ENCODE measurements around the gene MOGAT3.
A peak's percentile ranks its signal among the peaks of the same experiment; 100 is the strongest.

Gene MOGAT3

GRCh38 chr7:101207459-101207858 is 6.6 kb upstream of the MOGAT3 start:
- no peak overlapping the region for H2AK5ac ChIP-seq (ENCODE audit: low read depth, low read length)
- H2BK15ac ChIP-seq (ENCODE audit: low read length): no peak overlapping the region
- no CpG with 5 or more reads among the region's 17 CpGs for WGBS, 2 donors (ENCODE audit: extremely low coverage in 2 of 2, insufficient read length in 2 of 2, insufficient replicate concordance in 1 of 2)
- no peak overlapping the region for H3K9ac ChIP-seq (ENCODE audit: low read depth, low read length, poor library complexity)
- H3K4ac ChIP-seq (ENCODE audit: low read length): no peak overlapping the region
- no peaks in the 10 kb centered on the region for H3K4me1 ChIP-seq (ENCODE audit: control insufficient read depth in 2 of 2, insufficient read depth in 1 of 2, low read depth in 1 of 2, low read length in 2 of 2)
- no peak overlapping the region for H2BK12ac ChIP-seq (ENCODE audit: low read length)
- H3K4me3 ChIP-seq (ENCODE audit: low read length in 2 of 2): no peak overlapping the region
- H3K9me3 ChIP-seq (replicated peaks in 1 of 2; ENCODE audit: control insufficient read depth in 2 of 2, insufficient read depth in 1 of 2, low read depth in 1 of 2, low read length in 2 of 2): no peaks in the 10 kb centered on the region
- no peak overlapping the region for H3K18ac ChIP-seq (ENCODE audit: low read length)
- H3K79me1 ChIP-seq (ENCODE audit: low read depth, low read length): no peaks in the 10 kb centered on the region
- H4K91ac ChIP-seq (ENCODE audit: low read depth, low read length, poor library complexity): no peak overlapping the region
- no peak overlapping the region for H3K14ac ChIP-seq (ENCODE audit: low read length)
- H3K27me3 ChIP-seq (ENCODE audit: control insufficient read depth in 3 of 3, insufficient read depth in 3 of 3, low read depth in 1 of 3, low read length in 3 of 3): peaks cover 0 to 14% (median 10%) of the 10 kb centered on the region in 3 experiments
- no peak overlapping the region for H4K8ac ChIP-seq (ENCODE audit: low read depth, low read length)
- DNase-seq (ENCODE audit: low spot score): no peak
- no peak overlapping the region for H2BK5ac ChIP-seq (ENCODE audit: low read length)
- no peak overlapping the region for H3K27ac ChIP-seq (replicated peaks; ENCODE audit: low read length)
- peaks cover 19 to 37% of the 10 kb centered on the region in 2 donors for H3K36me3 ChIP-seq (replicated peaks in 1 of 2; ENCODE audit: control insufficient read depth in 2 of 2, insufficient read depth in 2 of 2, low read length in 2 of 2)
- H2BK120ac ChIP-seq (ENCODE audit: low read depth, low read length): no peak overlapping the region
- no peak overlapping the region for H3K23ac ChIP-seq (ENCODE audit: low read depth, low read length, poor library complexity)
- no peak overlapping the region for H3K4me2 ChIP-seq (ENCODE audit: insufficient read depth, low read length, poor library complexity, severe bottlenecking)
- H2AFZ ChIP-seq (ENCODE audit: low read length): no peak overlapping the region

GRCh38 chr7:101206665-101207042 is 5.8 kb upstream of the MOGAT3 start:
- no peak overlapping the region for H2BK120ac ChIP-seq (ENCODE audit: low read depth, low read length)
- H3K9ac ChIP-seq (ENCODE audit: low read depth, low read length, poor library complexity): no peak overlapping the region
- H3K4ac ChIP-seq (ENCODE audit: low read length): no peak overlapping the region
- H4K8ac ChIP-seq (ENCODE audit: low read depth, low read length): no peak overlapping the region
- no peak for DNase-seq (ENCODE audit: low spot score)
- H2AFZ ChIP-seq (ENCODE audit: low read length): no peak overlapping the region
- H3K27me3 ChIP-seq (ENCODE audit: control insufficient read depth in 3 of 3, insufficient read depth in 3 of 3, low read depth in 1 of 3, low read length in 3 of 3): peaks cover 8 to 22% (median 19%) of the 10 kb centered on the region in 3 experiments
- H2BK15ac ChIP-seq (ENCODE audit: low read length): no peak overlapping the region
- H3K27ac ChIP-seq (replicated peaks; ENCODE audit: low read length): no peak overlapping the region
- H3K9me3 ChIP-seq (replicated peaks in 1 of 2; ENCODE audit: control insufficient read depth in 2 of 2, insufficient read depth in 1 of 2, low read depth in 1 of 2, low read length in 2 of 2): no peaks in the 10 kb centered on the region
- H2AK5ac ChIP-seq (ENCODE audit: low read depth, low read length): no peak overlapping the region
- no peak overlapping the region for H3K23ac ChIP-seq (ENCODE audit: low read depth, low read length, poor library complexity)
- H3K18ac ChIP-seq (ENCODE audit: low read length): no peak overlapping the region
- WGBS, 2 donors (ENCODE audit: extremely low coverage in 2 of 2, insufficient read length in 2 of 2, insufficient replicate concordance in 1 of 2): no CpG with 5 or more reads among the region's 19 CpGs
- no peak overlapping the region for H2BK12ac ChIP-seq (ENCODE audit: low read length)
- no peak overlapping the region for H3K14ac ChIP-seq (ENCODE audit: low read length)
- peak overlapping the region; percentile 53 for H2BK5ac ChIP-seq (ENCODE audit: low read length)
- no peak overlapping the region for H3K4me2 ChIP-seq (ENCODE audit: insufficient read depth, low read length, poor library complexity, severe bottlenecking)
- H3K4me1 ChIP-seq (ENCODE audit: control insufficient read depth in 2 of 2, insufficient read depth in 1 of 2, low read depth in 1 of 2, low read length in 2 of 2): peaks cover 2 to 3% of the 10 kb centered on the region in 2 donors
- H3K4me3 ChIP-seq (ENCODE audit: low read length in 2 of 2): no peak overlapping the region
- H4K91ac ChIP-seq (ENCODE audit: low read depth, low read length, poor library complexity): no peak overlapping the region
- peaks cover 14 to 29% of the 10 kb centered on the region in 2 donors for H3K36me3 ChIP-seq (replicated peaks in 1 of 2; ENCODE audit: control insufficient read depth in 2 of 2, insufficient read depth in 2 of 2, low read length in 2 of 2)
- no peaks in the 10 kb centered on the region for H3K79me1 ChIP-seq (ENCODE audit: low read depth, low read length)

GRCh38 chr7:101205901-101206664 is 5.2 kb upstream of the MOGAT3 start:
- H3K4me2 ChIP-seq (ENCODE audit: insufficient read depth, low read length, poor library complexity, severe bottlenecking): no peak overlapping the region

More at GRCh38 chr7:101205901-101206664, 5.2 kb upstream of the MOGAT3 start:
- DNase-seq (ENCODE audit: low spot score): no peak
- H3K79me1 ChIP-seq (ENCODE audit: low read depth, low read length): no peaks in the 10 kb centered on the region
- no peak overlapping the region for H4K8ac ChIP-seq (ENCODE audit: low read depth, low read length)
- H3K9ac ChIP-seq (ENCODE audit: low read depth, low read length, poor library complexity): no peak overlapping the region
- H3K36me3 ChIP-seq (replicated peaks in 1 of 2; ENCODE audit: control insufficient read depth in 2 of 2, insufficient read depth in 2 of 2, low read length in 2 of 2): peaks cover 13 to 23% of the 10 kb centered on the region in 2 donors
- no peak overlapping the region for H3K14ac ChIP-seq (ENCODE audit: low read length)
- H3K4me1 ChIP-seq (ENCODE audit: control insufficient read depth in 2 of 2, insufficient read depth in 1 of 2, low read depth in 1 of 2, low read length in 2 of 2): peaks cover 3 to 6% of the 10 kb centered on the region in 2 donors
- H2BK120ac ChIP-seq (ENCODE audit: low read depth, low read length): no peak overlapping the region
- H2AK5ac ChIP-seq (ENCODE audit: low read depth, low read length): no peak overlapping the region
- no peak overlapping the region for H3K23ac ChIP-seq (ENCODE audit: low read depth, low read length, poor library complexity)
- no peak overlapping the region for H3K18ac ChIP-seq (ENCODE audit: low read length)
- H3K9me3 ChIP-seq (replicated peaks in 1 of 2; ENCODE audit: control insufficient read depth in 2 of 2, insufficient read depth in 1 of 2, low read depth in 1 of 2, low read length in 2 of 2): no peaks in the 10 kb centered on the region
- H2BK15ac ChIP-seq (ENCODE audit: low read length): no peak overlapping the region
- peak overlapping the region; percentile 53 for H2BK5ac ChIP-seq (ENCODE audit: low read length)
- WGBS, 2 donors (ENCODE audit: extremely low coverage in 2 of 2, insufficient read length in 2 of 2, insufficient replicate concordance in 1 of 2): no CpG with 5 or more reads among the region's 32 CpGs
- no peak overlapping the region for H3K27ac ChIP-seq (replicated peaks; ENCODE audit: low read length)
- H3K4me3 ChIP-seq (ENCODE audit: low read length in 2 of 2): no peak overlapping the region
- no peak overlapping the region for H3K4ac ChIP-seq (ENCODE audit: low read length)
- H2AFZ ChIP-seq (ENCODE audit: low read length): no peak overlapping the region
- H2BK12ac ChIP-seq (ENCODE audit: low read length): no peak overlapping the region
- H4K91ac ChIP-seq (ENCODE audit: low read depth, low read length, poor library complexity): no peak overlapping the region
- H3K27me3 ChIP-seq (ENCODE audit: control insufficient read depth in 3 of 3, insufficient read depth in 3 of 3, low read depth in 1 of 3, low read length in 3 of 3): peaks cover 9 to 27% (median 21%) of the 10 kb centered on the region in 3 experiments

Data from neuronal stem cell (in vitro differentiated cells).